ENCODE results near the gene SAAL1. TPM values are rescaled to one million over a fixed set of nuclear protein-coding genes. Genes with fewer than 3 reads are reported as not detected.

Gene SAAL1
- total RNA-seq, 1 experiment from 2014 or later = 65.1 TPM

DNA sequence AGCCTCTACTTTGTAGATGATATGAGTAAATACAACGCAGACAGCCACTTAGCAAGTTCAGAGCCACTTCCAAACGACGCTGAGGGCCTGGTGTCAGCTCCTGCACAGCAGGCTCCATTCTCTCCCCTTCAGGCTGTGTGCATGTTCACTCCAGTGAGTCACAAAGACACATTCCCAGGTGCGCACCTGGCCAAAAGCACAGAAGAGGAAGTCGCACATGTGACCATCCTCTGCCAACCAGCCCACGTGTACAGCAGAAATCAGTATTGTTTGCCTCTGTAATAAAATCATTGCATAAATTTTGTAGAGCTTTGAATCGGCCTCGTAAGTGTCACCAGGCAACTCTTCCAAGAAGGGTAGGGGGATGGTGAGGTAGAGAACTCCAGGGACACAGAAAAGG lies 40.3 kb downstream of the SAAL1 start:
- H3K36me3 ChIP-seq = no peaks in the 10 kb centered on the region

DNA sequence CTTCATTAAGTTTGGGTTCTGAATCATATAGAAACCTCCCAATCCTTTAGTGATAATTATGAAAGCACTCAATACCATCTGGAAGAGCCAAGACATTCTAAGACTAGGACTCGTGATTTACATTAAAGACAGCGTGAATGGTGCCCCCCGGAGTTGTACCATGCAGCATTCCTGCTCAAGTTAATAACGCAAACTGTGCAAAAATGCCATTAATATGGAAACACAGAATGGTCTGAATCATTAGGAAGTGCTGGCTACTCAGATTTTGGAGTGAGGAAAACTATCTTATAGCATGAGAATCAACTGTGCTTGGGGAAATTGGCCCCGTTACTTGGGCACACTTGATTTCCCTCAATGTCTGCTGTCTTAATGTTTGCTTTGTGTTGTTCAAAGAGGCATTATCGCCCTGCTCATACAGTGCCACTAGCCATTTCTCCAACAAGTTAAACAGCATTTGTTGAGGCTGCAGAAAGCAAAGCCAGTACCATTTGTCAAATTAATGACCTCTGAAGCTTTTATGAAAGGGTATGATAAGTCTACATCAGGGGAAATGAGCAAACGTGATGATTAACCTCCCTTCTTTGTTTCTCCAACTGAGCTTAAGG lies 41.3 kb downstream of the SAAL1 start:
- DNase-seq = no peak
- Histone ChIP-seq H3K27me3 (no peaks in the 10 kb centered on the region), H3K36me3 (no peaks in the 10 kb centered on the region), H3K4me1 (peaks cover 27% of the 10 kb centered on the region), H3K9me3 (replicated peaks) (0 out of 2 replicates have a peak, but pooled peaks cover 2% of the 10 kb centered on the region), H3K27ac (no peak overlapping the region), H3K4me3 (no peak overlapping the region)

More for the DNA sequence above, 40.3 kb downstream of the SAAL1 start:
- H3K4me3 ChIP-seq = no peak overlapping the region
- H3K4me1 ChIP-seq = peaks cover 27% of the 10 kb centered on the region
- no peaks in the 10 kb centered on the region for H3K27me3 ChIP-seq
- no peak overlapping the region for H3K27ac ChIP-seq
- no peak for DNase-seq
- 0 out of 2 replicates have a peak, but pooled peaks cover 2% of the 10 kb centered on the region for H3K9me3 ChIP-seq (replicated peaks)

DNA sequence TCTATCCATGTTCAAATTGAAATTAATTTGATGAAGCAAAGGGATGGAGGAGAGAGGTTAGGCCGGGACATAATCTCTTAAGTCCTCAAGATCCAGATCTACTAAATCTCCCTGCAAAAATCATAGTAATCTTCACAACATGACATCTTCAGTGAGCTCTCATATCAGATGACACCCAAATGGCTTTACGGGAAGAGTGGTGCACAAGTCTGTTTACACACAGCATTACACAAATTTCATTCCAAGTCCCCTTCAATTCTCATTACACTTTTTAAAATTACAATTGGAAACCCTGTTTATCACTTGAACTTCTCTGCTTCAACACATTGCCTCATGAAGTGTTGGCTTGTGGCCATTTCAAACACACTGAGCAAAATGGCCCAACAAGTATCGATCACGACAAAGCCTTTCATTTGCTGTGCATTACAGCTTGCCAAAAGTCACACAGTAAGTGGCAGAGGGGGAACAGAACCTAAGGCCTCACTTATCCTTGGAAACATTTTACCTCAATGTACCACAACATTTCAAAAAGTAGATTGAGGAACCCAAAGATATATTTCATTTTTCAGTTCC lies 41.9 kb downstream of the SAAL1 start:
- Histone ChIP-seq H3K36me3 (no peaks in the 10 kb centered on the region), H3K27ac (no peak overlapping the region), H3K4me1 (peaks cover 27% of the 10 kb centered on the region), H3K4me3 (peak overlapping the region; percentile 28), H3K9me3 (replicated peaks) (0 out of 2 replicates have a peak, but pooled peaks cover 2% of the 10 kb centered on the region), H3K27me3 (no peaks in the 10 kb centered on the region)
- DNase-seq = peak in 1 of 2 experiments; percentile 45

DNA sequence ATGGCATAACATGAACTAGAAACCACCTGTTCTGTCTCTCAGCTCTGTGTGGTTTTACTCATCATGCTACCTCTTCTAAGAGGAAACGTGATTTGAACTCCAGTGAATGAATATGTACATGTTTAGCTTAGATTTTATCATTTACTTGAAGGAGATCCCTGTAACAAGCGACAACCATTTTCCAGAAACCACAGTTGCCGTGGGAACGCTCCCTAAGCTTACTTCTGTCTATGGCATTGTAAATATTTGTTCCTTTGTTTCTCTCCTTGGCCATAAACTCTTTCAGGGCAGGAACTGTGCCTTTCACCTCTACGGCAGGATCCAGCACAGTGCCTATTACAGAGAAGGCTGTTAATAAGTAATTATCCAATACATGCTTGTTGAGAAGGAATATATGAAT lies 42.8 kb downstream of the SAAL1 start:
- H3K27ac ChIP-seq = peak overlapping the region; percentile 25
- 0 out of 2 replicates have a peak, but pooled peaks cover 2% of the 10 kb centered on the region for H3K9me3 ChIP-seq (replicated peaks)
- peaks cover 27% of the 10 kb centered on the region for H3K4me1 ChIP-seq
- H3K27me3 ChIP-seq = no peaks in the 10 kb centered on the region
- peak overlapping the region; percentile 28 for H3K4me3 ChIP-seq
- DNase-seq = peak; percentile 29 to 76
- H3K36me3 ChIP-seq = no peaks in the 10 kb centered on the region

DNA sequence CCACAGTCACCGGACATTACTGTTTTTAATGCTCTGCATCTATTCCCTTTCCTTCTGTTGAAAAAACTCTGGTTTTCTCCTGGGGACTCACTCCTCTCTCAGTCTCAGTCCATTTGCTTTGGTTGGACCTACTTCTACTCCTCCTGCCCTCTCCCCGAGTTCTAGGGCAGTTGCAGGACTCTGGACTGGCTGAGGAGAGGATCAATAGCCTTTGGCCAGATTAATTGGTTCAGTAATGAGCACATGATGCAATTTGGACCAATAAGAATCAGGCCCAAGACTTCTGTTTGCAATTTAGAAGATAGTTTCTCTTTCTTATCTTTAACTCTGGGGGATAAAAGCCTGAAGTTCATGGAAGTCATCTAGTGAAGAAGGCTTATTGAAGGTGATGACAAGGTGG lies 44.5 kb downstream of the SAAL1 start:
- Histone ChIP-seq H3K27me3 (no peaks in the 10 kb centered on the region), H3K27ac (no peak overlapping the region), H3K4me1 (peaks cover 22% of the 10 kb centered on the region), H3K36me3 (no peaks in the 10 kb centered on the region), H3K4me3 (no peak overlapping the region), H3K9me3 (replicated peaks) (0 out of 2 replicates have a peak, but pooled peaks cover 2% of the 10 kb centered on the region)
- DNase-seq = no peak

DNA sequence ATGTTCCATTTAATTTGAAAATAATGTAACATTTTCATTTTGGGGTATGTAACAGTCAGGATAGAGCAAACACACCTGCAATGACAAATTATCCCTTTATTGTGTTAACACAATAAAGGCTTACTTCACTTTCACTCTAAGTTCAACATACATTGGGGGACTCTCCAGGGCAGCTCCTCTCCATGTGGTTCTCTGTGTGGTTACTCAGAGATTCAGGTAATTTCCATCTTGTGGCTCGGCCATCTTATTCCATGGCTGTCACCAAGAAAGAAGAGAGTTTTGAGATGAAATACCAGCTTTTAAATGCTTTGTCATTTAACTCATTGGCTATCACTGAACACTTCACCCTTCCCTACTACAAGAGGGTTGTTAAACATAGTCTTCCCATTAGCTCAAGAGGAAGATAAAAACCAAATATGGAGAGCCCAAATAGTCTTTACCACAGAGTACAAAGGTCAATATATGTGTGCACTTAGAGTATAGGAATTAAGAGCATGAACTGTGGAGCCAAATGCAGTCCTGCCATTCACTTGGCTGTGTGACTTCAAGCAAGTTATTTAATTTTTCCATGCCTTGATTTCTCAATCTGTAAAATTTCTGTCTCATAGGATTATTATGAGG lies 49.2 kb downstream of the SAAL1 start:
- Histone ChIP-seq H3K36me3 (no peaks in the 10 kb centered on the region), H3K27ac (no peak overlapping the region), H3K4me3 (no peak overlapping the region), H3K9me3 (replicated peaks) (no peaks in the 10 kb centered on the region), H3K27me3 (no peaks in the 10 kb centered on the region), H3K4me1 (no peaks in the 10 kb centered on the region)
- no peak for DNase-seq

DNA sequence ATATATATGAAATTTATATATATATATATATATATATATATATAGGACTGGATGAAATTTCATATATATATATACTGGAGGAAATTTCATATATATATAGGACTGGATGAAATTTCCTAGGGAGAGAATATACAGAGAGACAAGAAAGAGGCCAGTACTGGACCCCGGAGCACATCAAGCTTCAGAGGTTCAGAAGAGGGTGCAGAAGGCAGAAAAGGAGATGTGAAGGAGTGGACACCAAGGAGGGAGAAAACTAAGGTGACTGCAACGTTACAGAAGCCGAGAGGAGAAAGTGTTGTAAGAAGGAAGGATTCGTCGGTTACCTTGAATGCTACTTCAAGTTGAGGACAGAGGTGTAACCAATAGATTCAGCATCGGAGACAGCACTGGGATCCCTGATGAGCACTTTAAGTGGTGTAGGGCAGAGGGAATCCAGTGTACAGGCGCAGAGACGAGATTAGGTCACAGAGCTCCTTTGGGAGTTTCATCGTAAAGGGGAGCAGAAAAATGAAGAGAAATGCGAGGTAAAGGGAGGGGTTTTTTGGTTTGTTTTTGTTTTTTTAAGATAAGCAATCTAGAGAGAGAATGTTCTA lies 51.3 kb downstream of the SAAL1 start:
- Histone ChIP-seq H3K9me3 (replicated peaks) (no peaks in the 10 kb centered on the region), H3K27ac (no peak overlapping the region), H3K27me3 (no peaks in the 10 kb centered on the region), H3K36me3 (no peaks in the 10 kb centered on the region), H3K4me3 (no peak overlapping the region), H3K4me1 (no peaks in the 10 kb centered on the region)
- DNase-seq = no peak

DNA sequence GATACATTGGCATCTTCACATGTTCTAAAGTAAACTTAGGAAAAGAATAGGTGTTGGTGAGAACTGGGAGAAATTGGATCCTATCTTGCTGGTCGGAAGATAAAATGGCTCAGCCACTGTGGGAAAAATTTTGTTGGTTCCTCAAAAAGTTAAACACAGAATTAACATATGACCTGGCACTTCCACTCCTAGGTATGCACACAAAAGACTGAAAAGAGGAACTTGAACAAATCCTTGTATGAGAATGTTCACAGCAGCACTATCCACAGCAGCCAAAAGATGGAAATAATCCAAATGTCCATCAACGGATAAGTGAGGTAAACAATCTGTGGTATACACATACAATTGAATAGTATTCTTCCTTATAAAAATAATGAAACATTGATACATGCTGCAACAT lies 55.0 kb downstream of the SAAL1 start:
- DNase-seq = no peak
- no peaks in the 10 kb centered on the region for H3K4me1 ChIP-seq
- H3K4me3 ChIP-seq = no peak overlapping the region
- H3K27me3 ChIP-seq = no peaks in the 10 kb centered on the region
- no peak overlapping the region for H3K27ac ChIP-seq
- no peaks in the 10 kb centered on the region for H3K36me3 ChIP-seq
- no peaks in the 10 kb centered on the region for H3K9me3 ChIP-seq (replicated peaks)

DNA sequence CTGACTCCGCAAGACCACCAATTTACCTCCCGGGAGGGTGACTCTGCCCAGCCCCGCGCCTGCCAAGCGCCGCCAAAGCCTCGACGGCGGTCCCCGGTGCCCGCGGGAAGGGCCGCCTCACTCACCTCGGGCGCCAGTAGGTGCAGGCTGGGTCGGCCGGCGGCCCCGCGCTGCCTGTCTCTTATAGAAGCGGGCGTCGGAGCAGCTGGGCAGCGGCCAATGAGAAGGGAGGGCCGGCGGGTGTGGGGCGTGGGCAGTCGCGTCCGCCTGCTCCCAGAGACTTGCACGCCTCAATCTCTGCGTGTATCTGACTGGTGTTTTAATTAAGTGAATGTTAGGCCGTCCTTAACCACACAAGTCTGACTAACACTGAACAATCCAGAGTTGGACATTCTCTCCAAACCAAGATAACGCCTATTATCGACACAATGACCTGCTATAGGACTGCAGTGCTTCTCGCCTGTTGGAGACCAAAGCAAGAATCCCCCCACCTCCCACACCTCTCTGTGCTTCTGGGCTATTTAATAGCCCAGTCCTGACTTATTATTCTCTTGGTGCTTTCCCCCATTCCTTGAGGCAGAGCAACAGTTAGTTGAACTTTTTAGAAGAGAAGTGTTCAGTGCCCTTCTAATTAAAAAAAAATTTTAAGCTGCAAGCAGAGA lies 59.6 kb downstream of the SAAL1 start, which contains the start of gene TPH1:
Gene TPH1, minus strand, starts transcription at position 154 of the 662 bp plus-strand sequence. CDS start 5,507 bp downstream, outside the sequence.
- Histone ChIP-seq H3K4me3 (peak within 1 kb of the TSS; percentile 7; the same call in 1 of the 2 replicates), H3K36me3 (no peaks in the 10 kb centered on the region), H3K27me3 (no peaks in the 10 kb centered on the region), H3K9me3 (replicated peaks) (no peaks in the 10 kb centered on the region; the same call in 1 of the 2 replicates), H3K27ac (no peak within 1 kb of the TSS), H3K4me1 (peaks cover 5% of the 10 kb centered on the region; the same call in 1 of the 2 replicates)
- DNase-seq = peak; percentile 47 to 61

DNA sequence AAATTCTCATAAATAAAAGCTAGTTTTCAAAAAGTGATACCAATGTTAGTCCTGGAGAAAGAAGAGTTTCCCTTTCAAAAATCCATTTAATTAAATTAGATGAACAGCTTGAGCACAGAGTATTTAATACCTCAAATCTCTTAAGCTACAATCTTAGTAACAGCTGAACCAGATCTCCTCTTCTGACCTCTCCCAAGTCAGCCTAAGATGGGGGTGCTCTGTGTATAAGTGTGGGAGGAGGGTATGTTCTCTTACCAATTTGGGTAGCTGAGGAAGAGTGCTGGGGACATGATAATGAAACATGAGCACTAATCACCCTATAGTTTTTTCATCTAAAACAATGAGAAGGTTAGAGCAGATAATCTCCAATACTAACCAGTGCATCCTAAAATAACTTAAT lies 69.4 kb downstream of the SAAL1 start:
- Histone ChIP-seq H3K4me1 (no peaks in the 10 kb centered on the region), H3K36me3 (no peaks in the 10 kb centered on the region), H3K9me3 (replicated peaks) (no peaks in the 10 kb centered on the region), H3K27ac (no peak overlapping the region), H3K27me3 (no peaks in the 10 kb centered on the region), H3K4me3 (no peak overlapping the region)
- no peak for DNase-seq

Other genes with a start within 250 kb of the SAAL1 start
- 13.2 and 27.5 TPM in 2 replicates for gene SERGEF, start 93.0 kb downstream of the SAAL1 start, total RNA-seq (2014; rRNA removed; shearing (Covaris generic))
- gene TPH1, start 59.8 kb downstream of the SAAL1 start, total RNA-seq (2014; rRNA removed; shearing (Covaris generic)) = 0.08 and 0.13 TPM in 2 replicates
- not detected in 2 replicates for gene MRGPRX3, start 26.5 kb upstream of the SAAL1 start, total RNA-seq (2014; rRNA removed; shearing (Covaris generic))
- gene MRGPRX4, start 66.8 kb upstream of the SAAL1 start, total RNA-seq (2014; rRNA removed; shearing (Covaris generic)) = not detected in 2 replicates
- gene SAA4, start 130.7 kb upstream of the SAAL1 start, total RNA-seq (2014; rRNA removed; shearing (Covaris generic)) = not detected in 2 replicates
- not detected in 2 replicates for gene SAA2, start 142.6 kb upstream of the SAAL1 start, total RNA-seq (2014; rRNA removed; shearing (Covaris generic))
- not detected in 2 replicates for gene SAA1, start 160.2 kb upstream of the SAAL1 start, total RNA-seq (2014; rRNA removed; shearing (Covaris generic))
- gene HPS5, start 216.1 kb upstream of the SAAL1 start, total RNA-seq (2014; rRNA removed; shearing (Covaris generic)) = 36.9 and 40.5 TPM in 2 replicates
- gene GTF2H1, start 216.5 kb upstream of the SAAL1 start, total RNA-seq (2014; rRNA removed; shearing (Covaris generic)) = 72.9 and 85.2 TPM in 2 replicates

Measured in SJCRH30 (cell line).